B cell (primary cell): ENCODE results near the gene DNHD1. TPM values are rescaled to one million over a fixed set of nuclear protein-coding genes. Genes with fewer than 3 reads are reported as not detected.

Experiments used
- ATAC-seq: fragments of 200-7000 bp; cut with Tn5 transposase; one replicate; pipeline ENCODE4 v1.10.0; 2021; ENCODE audit warnings: low read depth, mild to moderate bottlenecking, moderate number of reproducible peaks, moderate library complexity
- CTCF ChIA-PET: fragments of 350-600 bp; sonication (Branson Sonifier 250); formaldehyde crosslinking; loops from one replicate; lab custom pipeline; 2021; ENCODE audit warnings: antibody characterized with exemption, inconsistent platforms; lab: Charles Lee
- POLR2A ChIA-PET: fragments of 350-600 bp; sonication (Branson Sonifier 250); formaldehyde crosslinking; loops from one replicate; lab custom pipeline; 2021; ENCODE audit warnings: antibody characterized with exemption; lab: Charles Lee
- DNase-seq: peaks from one replicate; pipeline ENCODE4 v3.0.0; 2013
- H2AFZ ChIP-seq: 2 replicates; pipeline ENCODE4 v1.6.1; 2012; ENCODE audit warnings: mild to moderate bottlenecking, low read depth, low read length; ENCODE audit not compliant: insufficient read depth, poor library complexity, severe bottlenecking
- H3K27ac ChIP-seq, 2 donors: 1 replicate in 1 of 2; 2 replicates in 1 of 2; pipeline ENCODE4 v1.5.1; 2012 to 2013; ENCODE audit warnings: low read length in 2 of 2, mild to moderate bottlenecking in 2 of 2, moderate library complexity in 1 of 2
- H3K27me3 ChIP-seq, 4 experiments: fragments of 200-600 bp in 1 of 4; sonication (generic) in 1 of 4; replicated peaks in 1 of 4; 1 replicate in 2 of 4; 2 replicates in 2 of 4; pipeline versions ENCODE4 v1.6.1 to v1.7.0; 2013 to 2016; ENCODE audit warnings: low read length in 3 of 4, mild to moderate bottlenecking in 2 of 4, mixed read lengths in 1 of 4, moderate library complexity in 1 of 4; ENCODE audit not compliant: insufficient read depth in 4 of 4, control insufficient read depth in 3 of 4; ENCODE audit errors: control extremely low read depth in 1 of 4
- H3K36me3 ChIP-seq, 2 experiments: replicated peaks in 1 of 2; 1 replicate in 1 of 2; 2 replicates in 1 of 2; pipeline versions ENCODE4 v1.6.1 to v1.7.1; 2013; ENCODE audit warnings: low read length in 1 of 2; ENCODE audit not compliant: insufficient read depth in 2 of 2, control insufficient read depth in 1 of 2; ENCODE audit errors: control extremely low read depth in 1 of 2, extremely low read depth in 1 of 2
- H3K4me1 ChIP-seq, 2 donors: fragments of 200-600 bp in 1 of 2; sonication (generic) in 1 of 2; 1 replicate in 1 of 2; 2 replicates in 1 of 2; pipeline versions ENCODE4 v1.5.1 to v1.6.1; 2013 to 2017; ENCODE audit warnings: low read length in 2 of 2; ENCODE audit not compliant: control insufficient read depth in 2 of 2, insufficient read depth in 2 of 2
- H3K4me2 ChIP-seq: replicated peaks from 2 replicates; pipeline ENCODE3; 2012; ENCODE audit warnings: mild to moderate bottlenecking, low read depth, low read length; ENCODE audit not compliant: poor library complexity, severe bottlenecking
- H3K4me3 ChIP-seq, 5 experiments: fragments of 200-600 bp in 1 of 5; sonication (generic) in 1 of 5; 1 replicate in 3 of 5; 2 replicates in 2 of 5; pipeline versions ENCODE4 v1.5.1 to v1.7.0; 2011 to 2016; ENCODE audit warnings: low read length in 4 of 5, mild to moderate bottlenecking in 4 of 5, low read depth in 2 of 5, control low read depth in 1 of 5, moderate library complexity in 1 of 5; ENCODE audit not compliant: insufficient read depth in 1 of 5; ENCODE audit errors: control extremely low read depth in 1 of 5, extremely low read depth in 1 of 5
- H3K79me2 ChIP-seq: fragments of 200-600 bp; sonication (generic); one replicate; pipeline ENCODE4 v1.6.0; 2016; ENCODE audit warnings: low read length; ENCODE audit not compliant: control insufficient read depth, insufficient read depth
- H3K9ac ChIP-seq: fragments of 200-600 bp; sonication (generic); 2 replicates; pipeline ENCODE4 v1.6.1; 2017; ENCODE audit warnings: mild to moderate bottlenecking, low read length, moderate library complexity
- H3K9me3 ChIP-seq, 3 donors: one replicate each; pipeline versions ENCODE4 v1.6.1 to v1.7.1; 2013; ENCODE audit warnings: low read length in 2 of 3; ENCODE audit not compliant: control insufficient read depth in 2 of 3, insufficient read depth in 1 of 3; ENCODE audit errors: control extremely low read depth in 1 of 3
- H4K20me1 ChIP-seq: 2 replicates; pipeline ENCODE4 v1.6.0; 2012; ENCODE audit warnings: mild to moderate bottlenecking, low read length; ENCODE audit not compliant: insufficient read depth, control insufficient read depth, poor library complexity, severe bottlenecking
- H3K27ac Mint-ChIP-seq: one replicate; pipeline ENCODE4 v1.8.0; 2021; ENCODE audit warnings: mixed read lengths
- H3K27me3 Mint-ChIP-seq: one replicate; pipeline ENCODE4 v1.8.0; 2021; ENCODE audit warnings: mixed read lengths
- H3K4me1 Mint-ChIP-seq: one replicate; pipeline ENCODE4 v1.8.0; 2021; ENCODE audit warnings: mixed read lengths
- H3K4me3 Mint-ChIP-seq: one replicate; pipeline ENCODE4 v1.8.0; 2021; ENCODE audit warnings: mixed read lengths
- H3K9me3 Mint-ChIP-seq: one replicate; pipeline ENCODE4 v1.8.0; 2022; ENCODE audit warnings: mixed read lengths; ENCODE audit not compliant: insufficient read depth
- EZH2 ChIP-seq: IDR thresholded peaks from 2 replicates; pipeline ENCODE4 v1.6.1; 2012; ENCODE audit warnings: borderline replicate concordance, low read depth, mild to moderate bottlenecking, moderate library complexity, low read length; ENCODE audit not compliant: insufficient read depth, poor library complexity, severe bottlenecking
- WGBS: methylation state at CpG from one replicate; pipeline ENCODE4 v1.1.5; 2013; ENCODE audit warnings: missing lambda C conversion rate; ENCODE audit not compliant: insufficient coverage; 5-methylcytosine and 5-hydroxymethylcytosine counted together
- intact Hi-C: fragments of 100-400 bp; cut with micrococcal nuclease; formaldehyde crosslinking; loops from one replicate; pipeline ENCODE4 v1.10.0; 2022
- polyA plus RNA-seq: library from polyadenylated mRNA; depleted of rRNA; stranded (reverse); fragments of >200 nt; gene quantifications from 2 replicates; pipeline ENCODE4 v1.2.3, GENCODE V29; 2012
- total RNA-seq, 2 donors: library from RNA; stranded (reverse); fragments of 120-200 nt in 1 of 2; gene quantifications; 1 replicate in 1 of 2; 2 replicates in 1 of 2; pipeline versions ENCODE4 v1.2.3 to v1.2.4, GENCODE V29; 2013 to 2022
- TF ChIP-seq, protein P1 (sequence below): fragments of 200-600 bp; IDR thresholded peaks from one replicate; pipeline ENCODE4 v1.8.0; 2022; ENCODE audit warnings: antibody characterized with exemption, mild to moderate bottlenecking

Gene DNHD1
- total and polyA plus RNA-seq, 2 donors (not counting 1 experiment from before 2014, with no cell fraction given), result 53.9 to 58.2 TPM

DNA sequence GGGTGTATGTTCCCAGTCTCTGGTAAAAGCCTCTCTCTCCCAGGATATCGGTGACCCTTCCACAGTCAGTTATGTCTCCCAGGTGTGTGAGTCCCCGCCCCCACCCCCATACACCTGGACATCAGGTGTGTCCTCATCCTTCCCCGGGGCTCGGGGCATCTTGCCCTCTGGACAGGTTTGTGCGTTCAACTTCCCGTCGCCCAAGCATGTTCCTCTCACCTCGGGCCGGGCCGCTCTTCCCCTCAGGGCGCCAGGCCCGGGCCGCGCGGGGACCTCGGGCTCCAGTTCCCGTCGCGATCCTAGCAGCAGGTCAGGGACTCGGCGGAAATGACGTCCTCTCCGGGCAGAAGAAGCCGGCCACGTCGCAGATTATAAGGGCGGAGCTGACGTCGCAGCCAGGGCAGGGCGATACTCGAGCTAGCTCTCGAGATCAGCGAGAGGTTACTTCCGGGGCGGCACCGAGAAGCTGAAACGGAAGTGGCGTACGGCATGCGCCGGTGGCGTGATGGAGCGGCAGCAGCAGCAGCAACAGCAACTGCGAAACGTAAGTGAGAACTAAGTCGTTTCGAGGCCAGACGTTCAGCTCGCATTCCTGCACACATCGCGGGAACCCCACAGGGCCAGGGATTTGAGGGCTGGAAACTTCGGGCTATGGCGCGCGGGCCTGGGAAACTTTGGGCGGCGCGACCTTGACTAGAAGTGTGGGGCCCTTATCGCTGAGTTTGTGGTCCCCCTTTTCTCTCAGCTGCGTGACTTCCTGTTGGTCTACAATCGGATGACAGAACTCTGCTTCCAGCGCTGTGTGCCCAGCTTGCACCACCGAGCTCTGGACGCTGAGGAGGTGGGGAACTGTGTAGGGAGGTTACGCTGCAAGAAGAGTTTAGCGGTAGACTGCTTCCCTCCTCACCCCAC lies 15.8 kb upstream of the DNHD1 start, which contains the start of the genes ARFIP2 and TIMM10B:
TSS of gene ARFIP2 (minus strand) at position 320 of the 912 bp plus-strand sequence. CDS start 910 bp downstream, outside the sequence.
TSS of gene TIMM10B (plus strand) at position 490 of the 912 bp plus-strand sequence. CDS start at position 506, 16 bp downstream.
- no peak for TF ChIP-seq EZH2
- TF ChIP-seq, protein P1, sequence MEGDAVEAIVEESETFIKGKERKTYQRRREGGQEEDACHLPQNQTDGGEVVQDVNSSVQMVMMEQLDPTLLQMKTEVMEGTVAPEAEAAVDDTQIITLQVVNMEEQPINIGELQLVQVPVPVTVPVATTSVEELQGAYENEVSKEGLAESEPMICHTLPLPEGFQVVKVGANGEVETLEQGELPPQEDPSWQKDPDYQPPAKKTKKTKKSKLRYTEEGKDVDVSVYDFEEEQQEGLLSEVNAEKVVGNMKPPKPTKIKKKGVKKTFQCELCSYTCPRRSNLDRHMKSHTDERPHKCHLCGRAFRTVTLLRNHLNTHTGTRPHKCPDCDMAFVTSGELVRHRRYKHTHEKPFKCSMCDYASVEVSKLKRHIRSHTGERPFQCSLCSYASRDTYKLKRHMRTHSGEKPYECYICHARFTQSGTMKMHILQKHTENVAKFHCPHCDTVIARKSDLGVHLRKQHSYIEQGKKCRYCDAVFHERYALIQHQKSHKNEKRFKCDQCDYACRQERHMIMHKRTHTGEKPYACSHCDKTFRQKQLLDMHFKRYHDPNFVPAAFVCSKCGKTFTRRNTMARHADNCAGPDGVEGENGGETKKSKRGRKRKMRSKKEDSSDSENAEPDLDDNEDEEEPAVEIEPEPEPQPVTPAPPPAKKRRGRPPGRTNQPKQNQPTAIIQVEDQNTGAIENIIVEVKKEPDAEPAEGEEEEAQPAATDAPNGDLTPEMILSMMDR, result no peak
- H3K4me2 ChIP-seq, result peak within 1 kb of the TSS; percentile 85
- intact Hi-C loops, result loop anchor here (1.0 to 10.0 kb wide), 9 partner anchors 8 to 796 kb away; partner anchors contain the start of genes APBB1, FHIP1B, ILK and MRPL17
- Mint-ChIP-seq H3K27ac (peak within 1 kb of the TSS; percentile 97), H3K9me3 (no peaks in the 10 kb centered on the region), H3K4me3 (peak within 1 kb of the TSS; percentile 97), H3K4me1 (peaks cover 39% of the 10 kb centered on the region), H3K27me3 (no peaks in the 10 kb centered on the region)
- no peaks in the 10 kb centered on the region for H3K9me3 ChIP-seq
- peak within 1 kb of the TSS; percentile 90 to 96 for H3K27ac ChIP-seq
- peak within 1 kb of the TSS; percentile 26 to 92 (median 83) for H3K4me3 ChIP-seq
- no peaks in the 10 kb centered on the region for H3K27me3 ChIP-seq
- ChIA-PET POLR2A (interaction anchor here (0.6 to 2.4 kb wide), 8 partner anchors 14 to 202 kb away, joined by 3 to 15 read pairs (median 4); partner anchors contain the start of genes APBB1, MRPL17, SMPD1 and TAF10), CTCF (interaction anchor here (0.7 to 2.8 kb wide), 9 partner anchors 9 to 265 kb away, joined by 3 to 12 read pairs (median 3); partner anchors contain the start of genes MRPL17 and SMPD1)
- under 1% methylated on average over 59 of the region's 66 CpGs for WGBS
- H2AFZ ChIP-seq, result peak within 1 kb of the TSS; percentile 90
- H4K20me1 ChIP-seq, result no peaks in the 10 kb centered on the region
- DNase-seq (peak; percentile 98), ATAC-seq (peak; percentile 96)
- peaks cover 0 to 53% of the 10 kb centered on the region in 2 experiments for H3K36me3 ChIP-seq
- H3K4me1 ChIP-seq, result peaks cover 20 to 27% of the 10 kb centered on the region in 2 donors
- peak within 1 kb of the TSS; percentile 84 for H3K9ac ChIP-seq
- peaks cover 43% of the 10 kb centered on the region for H3K79me2 ChIP-seq
